Body of pancreas (tissue), 4 donors: ENCODE results near the gene MYH7B. TPM values are rescaled to one million over a fixed set of nuclear protein-coding genes. Genes with fewer than 3 reads are reported as not detected.

ENCODE experiments used
- ATAC-seq: fragments of 150-250 bp; one replicate; pipeline ENCODE4 v1.9.1; 2016
- DNase-seq, 4 donors: peaks; one replicate each; pipeline ENCODE4 v3.0.0-alpha.2; 2019
- H3K27ac ChIP-seq, 4 donors: fragments of 200-600 bp; sonication (generic); 1 replicate in 3 of 4; 2 replicates in 1 of 4; pipeline versions ENCODE4 v1.5.1 to v1.6.1; 2016 to 2019; ENCODE audit warnings: mild to moderate bottlenecking in 1 of 4, mixed read lengths in 1 of 4, moderate library complexity in 1 of 4
- H3K27me3 ChIP-seq, 2 donors: fragments of 200-600 bp; sonication (generic); one replicate each; pipeline ENCODE4 v1.6.0; 2016; ENCODE audit warnings: mild to moderate bottlenecking in 1 of 2
- H3K36me3 ChIP-seq, 2 donors: fragments of 200-600 bp; sonication (generic); replicated peaks in 1 of 2; 2 replicates each; pipeline ENCODE4 v1.5.1; 2016; ENCODE audit warnings: low read depth in 2 of 2; ENCODE audit not compliant: insufficient read depth in 1 of 2
- H3K4me1 ChIP-seq: fragments of 200-600 bp; sonication (generic); one replicate; pipeline ENCODE4 v1.6.0; 2016
- H3K4me3 ChIP-seq, 2 donors: fragments of 200-600 bp; sonication (generic); 1 replicate in 1 of 2; 2 replicates in 1 of 2; pipeline ENCODE4 v1.5.1; 2016 to 2019
- H3K9me3 ChIP-seq, 3 donors: fragments of 200-600 bp; sonication (generic); 1 replicate in 2 of 3; 2 replicates in 1 of 3; pipeline ENCODE4 v1.5.1; 2016
- CTCF ChIP-seq, 7 experiments: fragments of 450-650 bp in 4 of 7; fragments of 200-600 bp in 3 of 7; sonication (generic) in 3 of 7; IDR thresholded peaks; one replicate each; pipeline ENCODE4 v1.5.1; 2016 to 2019; ENCODE audit warnings: antibody characterized with exemption in 7 of 7
- POLR2A ChIP-seq, 3 donors: fragments of 450-650 bp; IDR thresholded peaks; one replicate each; pipeline ENCODE4 v1.6.1; 2016; ENCODE audit warnings: antibody characterized with exemption in 3 of 3, mild to moderate bottlenecking in 2 of 3
- WGBS, 2 donors: methylation state at CpG; one replicate each; pipeline ENCODE4 v1.1.5; 2017; 5-methylcytosine and 5-hydroxymethylcytosine counted together
- intact Hi-C: fragments of 100-400 bp; cut with DNase I; formaldehyde crosslinking; loops from one replicate; pipeline ENCODE4 v1.15.1; 2023
- total RNA-seq, 2 donors: library from RNA; depleted of rRNA; stranded (reverse); fragments of >200 nt; gene quantifications; one replicate each; pipeline ENCODE4 v1.1.0, GENCODE V29; 2016

Gene MYH7B
- total RNA-seq, 2 donors from 2014 or later = 0.52 to 1.3 TPM

- H3K36me3 ChIP-seq = no peaks in the 10 kb centered on the region
- H3K27me3 ChIP-seq = no peaks in the 10 kb centered on the region
- no peak overlapping the region for H3K4me3 ChIP-seq
- intact Hi-C loops = no loop called here
- no peak overlapping the region for H3K27ac ChIP-seq
- TF ChIP-seq POLR2A (IDR thresholded peaks at IDR 0.05) = no peak
- no peaks in the 10 kb centered on the region for H3K4me1 ChIP-seq
- H3K9me3 ChIP-seq = no peaks in the 10 kb centered on the region
- no peak for DNase-seq
- ATAC-seq = no peak
Measured at GRCh38 chr20:34947336-34947735, 8.3 kb upstream of the MYH7B start.

GRCh38 chr20:34948030-34948429 lies 7.6 kb upstream of the MYH7B start:
- no peak for ATAC-seq
- no peak for DNase-seq
- Histone ChIP-seq H3K4me3 (no peak overlapping the region), H3K27me3 (no peaks in the 10 kb centered on the region), H3K4me1 (no peaks in the 10 kb centered on the region), H3K9me3 (no peaks in the 10 kb centered on the region), H3K36me3 (no peaks in the 10 kb centered on the region), H3K27ac (no peak overlapping the region)
- intact Hi-C loops = no loop called here
- TF ChIP-seq POLR2A (IDR thresholded peaks at IDR 0.05) (no peak), CTCF (IDR thresholded peaks at IDR 0.05) (no peak)

GRCh38 chr20:34949120-34949519 lies 6.5 kb upstream of the MYH7B start:
- H3K27me3 ChIP-seq = no peaks in the 10 kb centered on the region
- ATAC-seq (no peak), DNase-seq (no peak)
- TF ChIP-seq POLR2A (IDR thresholded peaks at IDR 0.05) (no peak), CTCF (IDR thresholded peaks at IDR 0.05) (no peak)
- no peak overlapping the region for H3K27ac ChIP-seq
- H3K36me3 ChIP-seq = no peaks in the 10 kb centered on the region
- intact Hi-C loops = no loop called here
- no peaks in the 10 kb centered on the region for H3K4me1 ChIP-seq
- H3K9me3 ChIP-seq = no peaks in the 10 kb centered on the region
- 94% methylated on average over 6 of the region's 6 CpGs for WGBS, 2 donors
- H3K4me3 ChIP-seq = no peak overlapping the region

- intact Hi-C loops = no loop called here
- DNase-seq (no peak), ATAC-seq (no peak)
- Histone ChIP-seq H3K27ac (no peak overlapping the region), H3K4me3 (no peak overlapping the region), H3K27me3 (no peaks in the 10 kb centered on the region), H3K36me3 (no peaks in the 10 kb centered on the region), H3K9me3 (no peaks in the 10 kb centered on the region), H3K4me1 (peaks cover 10% of the 10 kb centered on the region)
- 87 to 90% methylated on average over 2 of the region's 2 CpGs for WGBS, 2 donors
- TF ChIP-seq POLR2A (IDR thresholded peaks at IDR 0.05) (no peak), CTCF (IDR thresholded peaks at IDR 0.05) (no peak)
Measured at GRCh38 chr20:34951252-34951651, 4.4 kb upstream of the MYH7B start.

- no peaks in the 10 kb centered on the region for H3K9me3 ChIP-seq
- TF ChIP-seq CTCF (IDR thresholded peaks at IDR 0.05) = no peak
- TF ChIP-seq POLR2A (IDR thresholded peaks at IDR 0.05) = no peak
- DNase-seq (no peak), ATAC-seq (no peak)
- no peak overlapping the region for H3K4me3 ChIP-seq
- no peaks in the 10 kb centered on the region for H3K27me3 ChIP-seq
- H3K36me3 ChIP-seq = no peaks in the 10 kb centered on the region
- H3K27ac ChIP-seq = no peak overlapping the region
- H3K4me1 ChIP-seq = peaks cover 13% of the 10 kb centered on the region
- 75 to 88% methylated on average over 5 to 8 of the region's 8 CpGs for WGBS, 2 donors
- intact Hi-C loops = no loop called here
Measured at GRCh38 chr20:34951652-34952051, 4.0 kb upstream of the MYH7B start.
